GM12865 (cell line): ENCODE results near the gene DDX11.
"Not testable (repeated sequence)": the region's sequence is repeated elsewhere in the genome, so short reads cannot be mapped to it uniquely, and the experiment has no call there.

ENCODE experiments used
- DNase-seq: peaks from one replicate; pipeline ENCODE4 v3.0.0; 2010; ENCODE audit warnings: low read depth
- H3K4me3 ChIP-seq: 2 replicates; pipeline ENCODE4 v1.5.1; 2011; ENCODE audit warnings: mild to moderate bottlenecking, low read depth, low read length, control low read depth
- CTCF ChIP-seq: IDR thresholded peaks from 2 replicates; pipeline ENCODE4 v1.5.1; 2011; ENCODE audit warnings: low read length, control low read depth, low read depth, inconsistent platforms; ENCODE audit not compliant: insufficient read depth; ENCODE audit errors: missing control alignments

DDX11 gene

GRCh38 chr12:31073527-31074332 is at the start of gene DDX11:
Gene DDX11, plus strand, starts transcription at chr12:31073860. Its CDS starts 4,534 bp downstream, at chr12:31078394.
- H3K4me3 ChIP-seq, result peak within 1 kb of the TSS; percentile 96
- DNase-seq, result peak; percentile 95

GRCh38 chr12:31026202-31026601 is 47.5 kb upstream of the DDX11 start:
- no peak for DNase-seq
- H3K4me3 ChIP-seq, result no peak overlapping the region
- TF ChIP-seq CTCF, result no peak

- DNase-seq, H3K4me3 ChIP-seq: not testable (repeated sequence)
Observed at GRCh38 chr12:31027006-31027405, 46.7 kb upstream of the DDX11 start.

- H3K4me3 ChIP-seq, result no peak overlapping the region
- TF ChIP-seq CTCF, result no peak
- no peak for DNase-seq
Observed at GRCh38 chr12:31029468-31029867, 44.2 kb upstream of the DDX11 start.

- no peak for TF ChIP-seq CTCF
- no peak for DNase-seq
- H3K4me3 ChIP-seq, result no peak overlapping the region
Observed at GRCh38 chr12:31029916-31030562, 43.6 kb upstream of the DDX11 start.

GRCh38 chr12:31031951-31032335 is 41.7 kb upstream of the DDX11 start:
- no peak for TF ChIP-seq CTCF
- H3K4me3 ChIP-seq, result no peak overlapping the region
- no peak for DNase-seq

GRCh38 chr12:31033146-31033545 is 40.5 kb upstream of the DDX11 start:
- no peak overlapping the region for H3K4me3 ChIP-seq
- DNase-seq, result no peak
- TF ChIP-seq CTCF, result no peak

- no peak overlapping the region for H3K4me3 ChIP-seq
- no peak for DNase-seq
- no peak for TF ChIP-seq CTCF
Observed at GRCh38 chr12:31033681-31034080, 40.0 kb upstream of the DDX11 start.
